K562 (cell line): ENCODE measurements around the gene DHX35. TPM values are rescaled to one million over a fixed set of nuclear protein-coding genes. Genes with fewer than 3 reads are reported as not detected.

Experiments
- ATF6 ChIP-seq: sonication (generic); formaldehyde crosslinking; IDR thresholded peaks from 2 replicates; pipeline ENCODE4 v1.4.0; 2020; ENCODE audit warnings: mild to moderate bottlenecking, missing genetic modification reagents
- BCOR ChIP-seq: fragments of 450-650 bp; IDR thresholded peaks from 2 replicates; pipeline ENCODE4 v1.6.1; 2016
- CREB3L1 ChIP-seq: fragments of 450-650 bp; IDR thresholded peaks from 2 replicates; pipeline ENCODE4 v1.6.1; 2014; ENCODE audit warnings: low read depth, mild to moderate bottlenecking, moderate library complexity, borderline replicate concordance
- CREB5 ChIP-seq: fragments of 250-450 bp; sonication (Bioruptor Pico); IDR thresholded peaks from 2 replicates; pipeline ENCODE4 v1.5.0; 2020; ENCODE audit warnings: mild to moderate bottlenecking
- HNRNPH1 ChIP-seq: fragments of 200-400 bp; formaldehyde crosslinking; optimal IDR thresholded peaks from 2 replicates; pipeline ENCODE3; 2017; ENCODE audit warnings: low read depth, mild to moderate bottlenecking, low read length, moderate library complexity
- JUND ChIP-seq, 2 experiments: IDR thresholded peaks; 2 replicates in 1 of 2; 3 replicates in 1 of 2; pipeline ENCODE4 v1.6.1; 2011; ENCODE audit warnings: borderline replicate concordance in 2 of 2, low read depth in 2 of 2, low read length in 2 of 2, improper control_type of control experiment in 1 of 2, missing biosample characterization in 1 of 2, missing genetic modification characterization in 1 of 2, missing genetic modification reagents in 1 of 2
- MCM2 ChIP-seq: fragments of 450-650 bp; IDR thresholded peaks from 2 replicates; pipeline ENCODE4 v1.6.1; 2017; ENCODE audit warnings: low read depth, mild to moderate bottlenecking
- MED1 ChIP-seq: sonication (generic); formaldehyde crosslinking; IDR thresholded peaks from 2 replicates; pipeline ENCODE4 v1.8.1; 2023; ENCODE audit warnings: missing genetic modification reagents, borderline replicate concordance
- MEF2A ChIP-seq: IDR thresholded peaks from 2 replicates; pipeline ENCODE4 v1.6.1; 2011; ENCODE audit warnings: low read depth, mild to moderate bottlenecking, low read length, moderate library complexity; ENCODE audit not compliant: control insufficient read depth
- NUFIP1 ChIP-seq: fragments of 450-650 bp; IDR thresholded peaks from 2 replicates; pipeline ENCODE4 v1.6.1; 2018; ENCODE audit not compliant: partially characterized antibody
- SP1 ChIP-seq: sonication (generic); formaldehyde crosslinking; IDR thresholded peaks from 2 replicates; pipeline ENCODE4 v1.8.1; 2022; ENCODE audit warnings: mild to moderate bottlenecking, missing genetic modification reagents
- STAG1 ChIP-seq: sonication (generic); formaldehyde crosslinking; IDR thresholded peaks from 2 replicates; pipeline ENCODE4 v1.5.0; 2020; ENCODE audit warnings: missing genetic modification reagents, borderline replicate concordance
- USF2 ChIP-seq: sonication (generic); formaldehyde crosslinking; IDR thresholded peaks from 2 replicates; pipeline ENCODE4 v1.5.0; 2020; ENCODE audit warnings: missing genetic modification reagents
- ZNF785 ChIP-seq: fragments of 250-450 bp; sonication (Bioruptor Pico); IDR thresholded peaks from 2 replicates; pipeline ENCODE4 v1.4.0; 2020; ENCODE audit warnings: mild to moderate bottlenecking
- ZNF79 ChIP-seq: fragments of 250-450 bp; sonication (Bioruptor Pico); IDR thresholded peaks from 2 replicates; pipeline ENCODE4 v1.4.0; 2020; ENCODE audit warnings: low read depth, mild to moderate bottlenecking, moderate library complexity
- ZZZ3 ChIP-seq: fragments of 450-650 bp; IDR thresholded peaks from 2 replicates; pipeline ENCODE4 v1.6.1; 2016; ENCODE audit warnings: antibody characterized with exemption, mild to moderate bottlenecking, moderate library complexity
- polyA plus RNA-seq, 8 experiments: library from polyadenylated mRNA; depleted of rRNA in 4 of 8; stranded (reverse) in 5 of 8; unstranded in 3 of 8; fragments of >200 nt; fragmentation: Nextera tagmentation in 2 of 8; fragmentation: Illumina TruSeq in 1 of 8; extraction: Ambion mirVana in 2 of 8; extraction: Trizol in 1 of 8; gene quantifications; 2 replicates each; pipeline versions ENCODE4 v1.2.1 to v1.2.3, GENCODE V29; 2011 to 2014; ENCODE audit warnings: inconsistent platforms in 1 of 8, missing spikeins in 1 of 8
- total RNA-seq, 7 experiments: library from RNA; depleted of rRNA in 6 of 7; stranded (reverse); fragments of >200 nt in 6 of 7; fragmentation: Illumina TruSeq in 2 of 7; extraction: Trizol in 2 of 7; gene quantifications; 2 replicates each; pipeline versions ENCODE4 v1.2.1 to v1.2.3, GENCODE V29; 2011 to 2021; ENCODE audit warnings: low replicate concordance in 1 of 7
- TF ChIP-seq, protein P1 (sequence below), 2 experiments: fragments of 450-650 bp in 1 of 2; sonication (generic) in 1 of 2; formaldehyde crosslinking in 1 of 2; IDR thresholded peaks in 1 of 2; conservative IDR thresholded peaks in 1 of 2; 2 replicates each; pipeline versions ENCODE4 v1.6.1 to v1.8.1; 2016 to 2023; ENCODE audit warnings: mild to moderate bottlenecking in 2 of 2, moderate library complexity in 2 of 2, inconsistent platforms in 1 of 2, missing genetic modification reagents in 1 of 2
- TF ChIP-seq, protein P2 (sequence below): fragments of 450-650 bp; IDR thresholded peaks from 2 replicates; pipeline ENCODE4 v1.6.1; 2016; ENCODE audit warnings: antibody characterized with exemption

Gene DHX35
- total and polyA plus RNA-seq, 9 of the 15 experiments (the other 6 are each of a cell fraction or from before 2014, with no cell fraction given), result 6.5 to 25.6 (median 16.9) TPM

- TF ChIP-seq, protein P1, sequence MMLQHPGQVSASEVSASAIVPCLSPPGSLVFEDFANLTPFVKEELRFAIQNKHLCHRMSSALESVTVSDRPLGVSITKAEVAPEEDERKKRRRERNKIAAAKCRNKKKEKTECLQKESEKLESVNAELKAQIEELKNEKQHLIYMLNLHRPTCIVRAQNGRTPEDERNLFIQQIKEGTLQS (IDR thresholded peaks at IDR 0.05), result no peak
- TF ChIP-seq, protein P1 (CRISPR knock-in tag; conservative IDR thresholded peaks at IDR 0.05), result no peak
- TF ChIP-seq BCOR (no peak), SP1 (CRISPR knock-in tag) (0 out of 2 replicates have a peak, but pooled peaks have one; percentile 18), MED1 (CRISPR knock-in tag) (no peak), HNRNPH1 (no peak), NUFIP1 (no peak), USF2 (no peak), MCM2 (no peak), STAG1 (CRISPR knock-in tag) (peak; percentile 93), CREB5 (CRISPR knock-in tag) (no peak), ATF6 (CRISPR knock-in tag) (no peak), JUND (IDR thresholded peaks at IDR 0.05; ENCODE audit: borderline replicate concordance, low read depth, low read length) (no peak), JUND (tag; IDR thresholded peaks at IDR 0.05; ENCODE audit: borderline replicate concordance, low read depth, low read length) (0 out of 3 replicates have a peak, but pooled peaks have one; percentile 12), ZNF79 (no peak), ZZZ3 (no peak), MEF2A (no peak), ZNF785 (no peak), CREB3L1 (no peak)
- TF ChIP-seq, protein P2, sequence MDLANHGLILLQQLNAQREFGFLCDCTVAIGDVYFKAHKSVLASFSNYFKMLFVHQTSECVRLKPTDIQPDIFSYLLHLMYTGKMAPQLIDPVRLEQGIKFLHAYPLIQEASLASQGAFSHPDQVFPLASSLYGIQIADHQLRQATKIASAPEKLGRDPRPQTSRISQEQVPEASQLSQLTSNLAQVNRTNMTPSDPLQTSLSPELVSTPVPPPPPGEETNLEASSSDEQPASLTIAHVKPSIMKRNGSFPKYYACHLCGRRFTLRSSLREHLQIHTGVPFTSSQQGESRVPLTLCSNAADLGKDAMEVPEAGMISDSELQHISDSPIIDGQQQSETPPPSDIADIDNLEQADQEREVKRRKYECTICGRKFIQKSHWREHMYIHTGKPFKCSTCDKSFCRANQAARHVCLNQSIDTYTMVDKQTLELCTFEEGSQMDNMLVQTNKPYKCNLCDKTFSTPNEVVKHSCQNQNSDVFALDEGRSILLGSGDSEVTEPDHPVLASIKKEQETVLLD, result peak; percentile 59; the same call in 1 of the 2 replicates
These were observed 86.0 kb downstream of the DHX35 start (continued) for GRCh38 chr20:39048000-39048696.
